Liver (tissue), 9 donors: ENCODE measurements around the gene FADS6. TPM values are rescaled to one million over a fixed set of nuclear protein-coding genes. Genes with fewer than 3 reads are reported as not detected.

Experiments
- DNase-seq: peaks from one replicate; pipeline ENCODE4 v3.0.0-alpha.2; 2017; ENCODE audit warnings: low spot score
- H3K27ac ChIP-seq, 2 donors: one replicate each; pipeline ENCODE4 v1.7.0; 2013; ENCODE audit warnings: inconsistent platforms in 2 of 2, low read length in 2 of 2, control low read depth in 1 of 2, low read depth in 1 of 2, mild to moderate bottlenecking in 1 of 2
- H3K27me3 ChIP-seq, 4 donors: one replicate each; pipeline versions ENCODE4 v1.6.1 to v1.7.0; 2013; ENCODE audit warnings: low read length in 3 of 4, inconsistent platforms in 1 of 4, mild to moderate bottlenecking in 1 of 4, moderate library complexity in 1 of 4; ENCODE audit not compliant: control insufficient read depth in 4 of 4, insufficient read depth in 4 of 4
- H3K36me3 ChIP-seq, 4 donors: one replicate each; pipeline versions ENCODE4 v1.6.1 to v1.7.0; 2013; ENCODE audit warnings: low read length in 3 of 4, mild to moderate bottlenecking in 3 of 4, low read depth in 1 of 4, moderate library complexity in 1 of 4; ENCODE audit not compliant: control insufficient read depth in 4 of 4, insufficient read depth in 3 of 4
- H3K4me1 ChIP-seq, 4 donors: one replicate each; pipeline versions ENCODE4 v1.6.1 to v1.7.0; 2013; ENCODE audit warnings: low read length in 3 of 4, mild to moderate bottlenecking in 3 of 4, moderate library complexity in 1 of 4; ENCODE audit not compliant: control insufficient read depth in 4 of 4, insufficient read depth in 4 of 4
- H3K4me3 ChIP-seq, 3 donors: one replicate each; pipeline versions ENCODE4 v1.6.1 to v1.7.0; 2013; ENCODE audit warnings: low read length in 3 of 3, control low read depth in 1 of 3, low read depth in 1 of 3, mild to moderate bottlenecking in 1 of 3
- H3K9ac ChIP-seq, 2 donors: one replicate each; pipeline ENCODE4 v1.7.0; 2013; ENCODE audit warnings: low read length in 2 of 2, mild to moderate bottlenecking in 2 of 2, moderate library complexity in 2 of 2, control low read depth in 1 of 2, low read depth in 1 of 2
- H3K9me3 ChIP-seq, 4 donors: one replicate each; pipeline versions ENCODE4 v1.6.1 to v1.7.0; 2013; ENCODE audit warnings: low read length in 3 of 4; ENCODE audit not compliant: control insufficient read depth in 4 of 4
- ATF3 ChIP-seq: IDR thresholded peaks from 2 replicates; pipeline ENCODE4 v1.6.1; 2016; ENCODE audit warnings: antibody characterized with exemption
- CTCF ChIP-seq: fragments of 150-350 bp; IDR thresholded peaks from 2 replicates; pipeline ENCODE4 v1.5.1; 2017; ENCODE audit warnings: improper control_type of control experiment, low read depth, low read length; ENCODE audit not compliant: missing input control
- EGR1 ChIP-seq, 2 donors: IDR thresholded peaks; 2 replicates each; pipeline ENCODE4 v1.6.1; 2016 to 2018; ENCODE audit warnings: antibody characterized with exemption in 2 of 2, low read depth in 2 of 2
- FOXA1 ChIP-seq: IDR thresholded peaks from 2 replicates; pipeline ENCODE4 v1.6.1; 2016; ENCODE audit warnings: antibody characterized with exemption
- FOXA2 ChIP-seq: IDR thresholded peaks from 2 replicates; pipeline ENCODE4 v1.6.1; 2016; ENCODE audit warnings: antibody characterized with exemption
- GABPA ChIP-seq, 2 donors: IDR thresholded peaks in 1 of 2; conservative IDR thresholded peaks in 1 of 2; 2 replicates each; pipeline ENCODE4 v1.6.1; 2016; ENCODE audit warnings: antibody characterized with exemption in 2 of 2, mild to moderate bottlenecking in 1 of 2, moderate library complexity in 1 of 2
- HNF4G ChIP-seq: IDR thresholded peaks from 2 replicates; pipeline ENCODE4 v1.6.1; 2016; ENCODE audit warnings: antibody characterized with exemption
- JUND ChIP-seq, 2 donors: IDR thresholded peaks; 2 replicates each; pipeline ENCODE4 v1.6.1; 2016; ENCODE audit warnings: antibody characterized with exemption in 2 of 2
- MAX ChIP-seq: IDR thresholded peaks from 2 replicates; pipeline ENCODE4 v1.6.1; 2016; ENCODE audit warnings: antibody characterized with exemption
- NR2F2 ChIP-seq: IDR thresholded peaks from 2 replicates; pipeline ENCODE4 v1.6.1; 2016; ENCODE audit warnings: antibody characterized with exemption
- RAD21 ChIP-seq, 2 donors: IDR thresholded peaks; 2 replicates each; pipeline ENCODE4 v1.6.1; 2016; ENCODE audit warnings: antibody characterized with exemption in 2 of 2, mild to moderate bottlenecking in 2 of 2
- REST ChIP-seq: IDR thresholded peaks from 2 replicates; pipeline ENCODE4 v1.6.1; 2016; ENCODE audit warnings: antibody characterized with exemption, mild to moderate bottlenecking
- RXRA ChIP-seq, 2 donors: IDR thresholded peaks; 2 replicates each; pipeline ENCODE4 v1.6.1; 2017 to 2018; ENCODE audit warnings: antibody characterized with exemption in 2 of 2, mild to moderate bottlenecking in 1 of 2
- SP1 ChIP-seq: IDR thresholded peaks from 2 replicates; pipeline ENCODE4 v1.6.1; 2018; ENCODE audit warnings: antibody characterized with exemption, mild to moderate bottlenecking
- TAF1 ChIP-seq: conservative IDR thresholded peaks from 2 replicates; pipeline ENCODE4 v1.6.1; 2016; ENCODE audit warnings: antibody characterized with exemption, mild to moderate bottlenecking
- YY1 ChIP-seq: IDR thresholded peaks from 2 replicates; pipeline ENCODE4 v1.6.1; 2016; ENCODE audit warnings: antibody characterized with exemption, mild to moderate bottlenecking
- ZBTB33 ChIP-seq: IDR thresholded peaks from 2 replicates; pipeline ENCODE4 v1.6.1; 2016; ENCODE audit warnings: antibody characterized with exemption
- WGBS: extraction: QIAGEN DNeasy Blood & Tissue Kit; methylation state at CpG from one replicate; pipeline ENCODE4 v1.1.7; 2013; 5-methylcytosine and 5-hydroxymethylcytosine counted together
- polyA plus RNA-seq, 2 donors: library from polyadenylated mRNA; stranded (reverse) in 1 of 2; unstranded in 1 of 2; fragments of 200-250 nt in 1 of 2; fragments of >200 nt in 1 of 2; fragmentation: Nextera tagmentation in 1 of 2; extraction: Ambion mirVana in 1 of 2; gene quantifications; one replicate each; pipeline versions ENCODE4 v1.2.1 to v1.2.3, GENCODE V29; 2013 to 2015
- total RNA-seq, 2 donors: library from RNA; depleted of rRNA; stranded (reverse); fragments of >200 nt; gene quantifications; one replicate each; pipeline ENCODE4 v1.2.3, GENCODE V29; 2014
- donor health status: healthy.
- donor health status: healthy.
- donor health status: healthy.
- donor health status: healthy.
- donor health status: healthy.

FADS6 gene
- total and polyA plus RNA-seq, 4 donors: 2.1 to 7.1 (median 4.2) TPM; not detected in 1

- H3K4me1 ChIP-seq: no peaks in the 10 kb centered on the region
- WGBS: 92% methylated on average over 11 of the region's 11 CpGs
- no peaks in the 10 kb centered on the region for H3K36me3 ChIP-seq
- peaks cover 0 to 2% (median 0%) of the 10 kb centered on the region in 4 donors for H3K27me3 ChIP-seq
- H3K9me3 ChIP-seq: no peaks in the 10 kb centered on the region
- TF ChIP-seq MAX (no peak), RAD21 (IDR thresholded peaks at IDR 0.05) (no peak), ATF3 (no peak), FOXA2 (no peak), NR2F2 (no peak), GABPA (IDR thresholded peaks at IDR 0.05 in 1 of 2, conservative IDR thresholded peaks at IDR 0.05 in 1 of 2) (no peak), TAF1 (no peak), JUND (IDR thresholded peaks at IDR 0.05) (no peak), CTCF (no peak), REST (no peak), FOXA1 (no peak), ZBTB33 (no peak), EGR1 (IDR thresholded peaks at IDR 0.05; ENCODE audit: low read depth in 2 of 2) (no peak), RXRA (IDR thresholded peaks at IDR 0.05) (no peak), SP1 (no peak), HNF4G (no peak), YY1 (no peak)
- no peak overlapping the region for H3K27ac ChIP-seq
- no peak overlapping the region for H3K4me3 ChIP-seq
- no peak overlapping the region for H3K9ac ChIP-seq
- no peak for DNase-seq
Measured at GRCh38 chr17:74916851-74917199, 23.4 kb upstream of the FADS6 start.
